Activated effector memory CD4-positive, alpha-beta T cell treated with Interleukin-2 at 50 U/mL for 16 hours (primary cell): ENCODE results near the gene CAMKV.
"Not testable (repeated sequence)": the region's sequence is repeated elsewhere in the genome, so short reads cannot be mapped to it uniquely, and the experiment has no call there.

ENCODE experiments used
- DNase-seq: peaks from one replicate; pipeline ENCODE4 v3.0.0-alpha.2; 2020

Gene CAMKV, protein sequence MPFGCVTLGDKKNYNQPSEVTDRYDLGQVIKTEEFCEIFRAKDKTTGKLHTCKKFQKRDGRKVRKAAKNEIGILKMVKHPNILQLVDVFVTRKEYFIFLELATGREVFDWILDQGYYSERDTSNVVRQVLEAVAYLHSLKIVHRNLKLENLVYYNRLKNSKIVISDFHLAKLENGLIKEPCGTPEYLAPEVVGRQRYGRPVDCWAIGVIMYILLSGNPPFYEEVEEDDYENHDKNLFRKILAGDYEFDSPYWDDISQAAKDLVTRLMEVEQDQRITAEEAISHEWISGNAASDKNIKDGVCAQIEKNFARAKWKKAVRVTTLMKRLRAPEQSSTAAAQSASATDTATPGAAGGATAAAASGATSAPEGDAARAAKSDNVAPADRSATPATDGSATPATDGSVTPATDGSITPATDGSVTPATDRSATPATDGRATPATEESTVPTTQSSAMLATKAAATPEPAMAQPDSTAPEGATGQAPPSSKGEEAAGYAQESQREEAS

GRCh38 chr3:49869525-49870126 lies at the start of gene CAMKV:
CAMKV (minus strand) TSS chr3:49869906; CDS start chr3:49862388, 7,518 bp downstream.
- no peak for DNase-seq

DNA sequence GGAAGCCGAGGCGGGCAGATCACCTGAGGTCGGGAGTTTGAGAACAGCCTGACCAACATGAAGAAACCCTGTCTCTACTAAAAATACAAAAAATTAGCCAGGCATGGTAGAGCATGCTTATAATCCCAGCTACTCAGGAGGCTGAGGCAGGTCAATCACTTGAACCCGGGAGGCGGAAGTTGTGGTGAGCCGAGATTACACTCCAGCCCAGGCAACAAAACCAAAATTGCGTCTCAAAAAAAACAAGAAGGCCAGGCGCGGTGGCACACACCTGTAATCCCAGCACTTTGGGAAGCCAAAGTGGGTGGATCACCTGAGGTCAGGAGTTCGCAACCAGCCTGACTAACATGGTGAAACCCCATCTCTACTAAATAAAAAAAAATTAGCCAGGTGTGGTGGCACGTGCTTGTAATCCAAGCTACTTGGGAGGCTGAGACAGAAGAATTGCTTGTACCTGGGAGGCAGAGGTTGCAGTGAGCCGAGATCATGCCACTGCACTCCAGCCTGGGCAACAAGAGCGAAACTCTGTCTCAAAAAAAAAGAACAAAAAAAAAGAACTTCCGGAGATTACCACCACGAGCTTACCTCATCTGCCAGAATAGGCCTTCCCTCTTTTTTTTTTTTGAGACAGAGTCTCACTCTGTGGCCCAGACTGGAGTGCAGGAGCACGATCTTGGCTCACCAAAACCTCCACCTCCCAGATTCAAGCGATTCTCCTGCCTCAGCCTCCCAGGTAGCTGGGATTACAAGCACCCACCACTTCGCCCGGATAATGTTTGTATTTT lies 48.3 kb upstream of the CAMKV start:
- not testable (repeated sequence) for DNase-seq

GRCh38 chr3:49916686-49917085 lies 47.0 kb upstream of the CAMKV start:
- DNase-seq = no peak

DNA sequence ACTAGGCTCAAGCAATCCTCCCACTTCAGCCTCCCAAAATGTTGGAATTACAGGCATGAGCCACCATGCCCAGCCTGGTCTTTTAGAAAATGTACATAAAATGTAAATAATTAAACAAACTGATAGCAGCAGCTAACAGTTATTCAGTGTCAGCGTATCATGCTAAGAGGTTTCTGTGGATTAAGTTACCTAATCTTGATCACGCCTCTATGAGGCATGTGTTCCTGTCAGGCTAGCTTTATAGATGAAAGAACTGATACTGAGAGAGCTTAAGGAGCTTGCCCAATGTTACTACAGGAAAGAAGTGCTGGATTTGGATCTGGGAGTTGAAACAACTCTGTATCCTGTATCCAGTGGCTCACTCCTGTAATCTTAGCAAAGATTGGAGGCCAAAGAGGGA lies 45.2 kb upstream of the CAMKV start:
- no peak for DNase-seq

GRCh38 chr3:49912881-49913281 lies 43.2 kb upstream of the CAMKV start:
- no peak for DNase-seq

- no peak for DNase-seq
Observed at GRCh38 chr3:49911611-49912010, 41.9 kb upstream of the CAMKV start.

GRCh38 chr3:49911124-49911420 lies 41.4 kb upstream of the CAMKV start:
- no peak for DNase-seq

DNA sequence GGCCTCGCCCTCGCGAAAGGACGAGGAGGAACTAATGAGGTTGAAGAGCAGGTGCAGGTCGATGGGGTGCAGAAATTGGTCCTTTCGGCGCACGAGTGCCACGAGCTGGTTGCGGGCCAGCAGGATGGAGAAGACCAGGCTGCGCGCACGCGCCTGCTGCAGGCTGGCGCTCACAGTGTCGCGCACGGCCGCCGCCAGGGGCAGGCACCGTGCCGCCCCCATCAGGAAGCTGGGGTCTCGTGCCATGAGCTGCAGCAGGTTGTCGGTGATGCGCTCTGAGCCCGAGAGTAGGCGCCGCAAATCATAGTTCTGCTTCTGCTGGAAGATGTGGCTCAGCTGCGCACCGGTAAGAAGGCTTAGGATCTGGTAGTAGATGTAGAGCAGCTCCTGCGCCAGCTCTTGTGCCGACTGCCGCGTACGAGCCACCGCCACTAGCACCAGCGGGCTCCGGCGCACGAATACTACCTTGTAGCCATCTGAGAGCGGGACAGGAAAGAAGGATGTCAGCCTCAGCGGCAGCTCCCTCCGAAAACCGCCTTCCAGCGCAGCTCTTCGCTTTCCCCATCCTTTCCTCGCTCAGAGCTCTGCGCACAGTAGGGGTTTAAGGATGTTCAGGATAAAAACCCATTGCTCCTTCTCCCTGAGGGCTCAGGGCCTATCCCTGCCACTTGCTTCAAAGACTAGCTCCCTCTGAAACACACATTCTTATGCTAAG lies 40.9 kb upstream of the CAMKV start:
- DNase-seq = no peak

DNA sequence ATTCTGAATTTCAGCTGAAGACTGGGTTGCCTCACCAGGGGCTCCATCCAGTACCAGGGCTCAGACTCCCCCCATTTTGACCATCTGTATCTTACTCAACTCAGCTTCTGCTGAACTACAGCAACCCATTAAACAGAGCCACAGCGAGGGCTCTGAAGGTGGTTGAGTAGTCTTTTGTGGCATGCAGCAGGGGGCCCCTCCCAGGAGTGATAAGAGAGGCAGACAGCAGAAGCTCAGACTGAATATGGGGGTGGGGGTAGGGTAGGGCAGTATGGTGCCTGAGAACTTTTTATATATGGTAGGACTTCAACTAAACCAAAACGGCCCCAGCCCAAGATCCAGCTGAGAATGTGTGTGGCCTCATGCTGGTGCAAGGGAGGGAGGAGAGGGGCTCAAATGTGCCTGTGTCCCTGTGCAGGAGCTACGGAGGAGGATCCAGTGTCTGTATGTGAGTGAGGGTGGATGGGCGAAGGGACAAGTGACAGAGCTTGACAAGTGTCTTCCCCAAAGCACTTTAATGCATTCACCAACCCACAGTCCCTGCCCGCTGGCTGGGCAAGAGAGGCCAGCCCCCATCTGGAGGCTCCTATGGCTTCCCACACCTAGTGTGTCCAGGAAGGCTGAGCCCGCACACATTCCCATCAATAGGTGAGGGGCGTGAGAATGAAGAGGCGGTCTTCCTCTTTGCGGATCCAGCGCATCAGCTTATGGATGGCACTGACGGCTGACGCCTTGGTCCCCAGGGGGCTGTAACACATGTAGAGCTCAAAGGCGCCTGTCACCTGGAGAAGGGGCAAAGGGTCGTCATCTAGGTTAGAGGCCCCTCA lies 38.9 kb upstream of the CAMKV start:
- no peak for DNase-seq

DNA sequence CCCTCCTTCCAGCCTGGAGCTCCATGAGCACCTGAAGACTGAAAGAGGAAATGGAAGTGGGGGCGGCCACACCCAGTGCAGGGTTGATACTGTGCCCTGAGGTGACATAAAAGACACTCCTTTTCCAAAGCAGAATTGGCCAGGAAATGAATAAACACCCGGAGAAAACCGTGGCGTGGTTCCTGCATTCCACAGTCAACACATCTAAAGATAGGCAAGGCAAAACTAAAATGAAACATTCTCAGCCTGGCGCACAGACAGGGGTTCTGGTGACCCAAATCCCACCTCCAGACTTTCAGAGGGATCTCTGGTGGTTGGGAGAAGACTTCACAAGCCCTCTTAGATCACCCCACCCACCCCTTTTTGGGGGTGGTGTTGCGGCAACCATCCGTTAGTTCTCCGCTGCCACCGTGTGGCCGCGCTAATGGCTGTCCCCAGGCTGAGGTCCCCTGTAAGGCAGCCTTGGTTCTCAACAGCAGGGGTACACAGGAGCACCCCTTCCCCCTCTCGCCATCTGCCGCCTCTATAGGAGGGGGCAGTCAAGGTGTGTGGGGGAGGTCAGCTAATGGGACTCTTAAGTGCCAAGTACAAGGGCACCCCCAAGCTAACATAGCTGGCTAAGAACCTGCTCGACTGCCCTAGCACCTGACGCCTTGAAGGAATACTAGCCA lies 36.5 kb upstream of the CAMKV start:
- peak; percentile 25 for DNase-seq

- DNase-seq = not testable (repeated sequence)
Observed at GRCh38 chr3:49904448-49904847, 34.7 kb upstream of the CAMKV start.

DNA sequence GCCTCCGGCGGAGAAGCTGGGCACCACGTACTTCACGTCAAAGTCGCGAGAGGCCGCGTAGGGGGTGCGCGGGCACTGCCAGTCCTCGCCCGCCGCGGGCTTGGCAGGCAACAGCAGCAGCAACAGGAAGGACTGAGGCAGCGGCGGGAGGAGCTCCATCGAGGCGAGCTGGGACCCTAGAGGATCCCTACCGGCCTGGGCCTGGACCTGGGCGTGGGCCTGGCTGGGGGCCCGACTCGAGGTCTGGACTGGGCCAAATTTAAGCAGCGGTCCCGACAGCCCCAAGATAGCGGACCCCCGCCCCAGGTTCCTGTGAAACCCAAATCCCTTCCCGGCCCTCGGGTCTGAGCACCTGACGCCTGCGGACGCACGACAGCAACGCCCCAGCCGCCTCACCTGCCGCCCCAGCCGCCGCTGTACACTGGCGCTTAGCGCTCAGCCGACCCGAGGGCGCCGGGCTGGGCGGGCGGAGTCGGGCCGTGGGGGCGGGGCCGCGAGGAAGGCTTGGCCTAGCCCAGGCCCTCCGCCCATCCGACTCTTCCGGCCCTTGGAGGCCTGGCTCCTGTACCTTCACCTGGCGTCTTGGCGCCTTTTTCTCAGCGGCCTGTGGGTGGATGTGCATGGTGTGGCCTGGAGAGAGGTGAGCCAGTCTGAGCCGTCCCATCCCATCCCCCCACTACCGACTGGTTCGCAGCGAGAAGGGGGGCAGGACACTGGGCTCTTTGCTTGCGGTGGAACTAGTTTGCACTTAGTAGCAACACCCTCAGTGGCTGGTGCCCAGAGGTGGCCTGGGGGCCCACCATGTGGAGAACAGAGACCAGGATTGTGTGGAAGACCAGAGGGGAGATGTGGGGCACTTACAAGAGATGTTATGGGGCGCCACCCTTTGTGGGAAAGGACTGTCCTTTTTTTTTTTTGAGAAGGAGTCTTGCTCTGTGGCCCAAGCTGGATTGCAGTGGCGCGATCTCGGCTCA lies 34.0 kb upstream of the CAMKV start, which contains the start of gene MST1R:
Gene MST1R (minus strand): TSS at position 423 of the 974 bp plus-strand sequence. CDS start 264 bp downstream, at position 159.
- peak; percentile 75 for DNase-seq

GRCh38 chr3:49902511-49903345 lies 33.0 kb upstream of the CAMKV start:
- DNase-seq = no peak

DNA sequence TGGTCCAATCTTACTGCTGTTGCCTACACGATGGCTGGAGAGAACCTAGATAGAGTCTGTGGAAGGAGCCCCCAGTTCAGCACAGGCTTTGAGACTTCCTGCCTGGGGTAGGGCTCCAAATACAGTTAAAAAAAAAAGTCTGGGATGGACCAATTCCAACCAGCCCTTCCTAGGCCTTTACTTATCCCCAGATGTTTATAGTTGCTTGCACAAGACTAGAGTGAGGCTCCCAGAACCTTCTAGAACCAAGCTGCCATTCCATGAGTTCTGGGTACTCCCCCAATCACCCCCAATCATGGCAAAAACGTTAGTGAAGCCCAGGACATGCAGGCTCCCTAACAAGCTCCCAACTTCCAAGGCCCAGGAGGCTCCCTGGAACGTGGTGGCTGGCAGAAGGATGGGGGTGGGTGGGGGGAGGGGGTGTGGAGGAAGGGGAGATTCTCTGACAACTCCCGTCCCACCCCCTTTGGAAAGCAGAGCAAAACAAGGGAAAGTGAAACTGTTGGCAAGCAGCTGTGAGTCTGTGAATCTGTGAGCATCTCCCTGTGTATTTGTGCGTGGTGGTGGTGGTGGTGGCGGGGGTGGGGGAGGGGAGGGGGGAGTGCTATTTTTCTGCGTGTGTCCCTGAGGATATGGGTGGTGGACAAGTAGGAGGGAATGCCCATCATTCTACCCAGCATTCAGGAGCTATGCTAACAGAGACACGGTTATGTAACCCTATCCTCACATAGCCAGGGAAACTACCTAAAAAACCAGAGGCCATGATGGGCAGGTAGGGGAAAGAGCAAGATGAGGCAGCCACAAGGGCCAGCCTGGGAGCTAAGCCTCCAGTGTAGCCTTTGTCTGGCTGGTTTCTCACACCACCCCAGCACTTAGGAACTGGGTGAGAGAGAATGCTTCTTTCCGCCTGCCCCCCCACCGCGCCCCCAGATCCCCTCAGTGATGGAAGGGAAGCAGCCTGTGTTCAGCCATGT lies 31.9 kb upstream of the CAMKV start:
- DNase-seq = no peak

DNA sequence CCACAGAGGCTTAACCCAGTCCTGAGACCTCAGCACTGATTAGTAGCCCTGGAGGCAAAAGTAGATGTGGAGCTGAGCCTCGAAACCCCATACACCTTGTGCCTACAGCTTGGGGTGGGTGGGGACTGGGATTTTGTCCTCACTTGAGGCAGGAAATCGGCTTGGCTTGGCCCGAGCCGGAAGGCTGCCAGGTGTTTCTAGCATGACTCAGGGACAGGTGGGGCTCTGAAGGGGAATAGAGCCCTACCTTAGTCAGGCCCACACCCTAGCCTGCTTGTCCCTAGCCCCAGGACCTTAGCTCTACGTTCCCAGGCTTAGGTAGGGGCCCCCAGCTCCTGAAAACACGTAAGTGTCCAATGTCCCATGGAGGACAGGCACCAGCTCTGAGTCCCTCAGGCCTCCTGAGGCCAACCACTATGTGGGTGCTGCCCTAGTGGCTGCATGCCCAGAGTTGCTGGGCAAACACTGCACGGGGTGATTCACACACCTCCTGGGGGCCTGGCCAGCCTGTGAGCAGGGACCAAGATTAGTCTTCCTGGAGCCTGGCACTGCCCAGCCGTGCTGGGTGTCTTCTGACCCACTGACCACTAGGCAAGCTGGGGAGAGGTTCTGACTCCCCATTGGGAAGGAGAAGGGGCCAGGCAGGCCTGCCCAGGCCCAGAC lies 30.9 kb upstream of the CAMKV start:
- DNase-seq = no peak

DNA sequence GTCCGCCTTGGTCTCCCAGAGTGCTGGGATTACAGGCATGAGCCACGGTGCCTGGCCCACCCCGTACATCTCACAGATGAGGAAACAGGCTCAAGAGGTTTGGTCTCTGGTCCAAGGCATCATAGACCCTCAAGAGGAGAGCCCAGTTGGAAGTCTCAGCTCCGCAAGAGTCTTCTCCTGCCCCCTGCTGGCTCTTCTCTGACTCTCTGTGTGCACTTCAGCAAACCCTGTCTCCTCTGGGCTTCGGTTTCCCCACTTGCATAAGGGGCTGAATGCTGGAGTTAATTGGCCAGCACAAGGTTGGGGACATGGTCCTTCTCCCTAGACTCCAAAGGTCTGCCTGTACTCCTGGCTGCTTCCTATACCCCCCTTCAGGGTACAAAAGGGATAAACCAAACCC lies 30.1 kb upstream of the CAMKV start:
- no peak for DNase-seq

GRCh38 chr3:49898991-49899390 lies 29.3 kb upstream of the CAMKV start:
- no peak for DNase-seq
